Osteocyte (in vitro differentiated cells): ENCODE results near the gene RAD23B. TPM values are rescaled to one million over a fixed set of nuclear protein-coding genes. Genes with fewer than 3 reads are reported as not detected.

Experiments
- DNase-seq: peaks from one replicate; pipeline ENCODE4 v3.0.0; 2021; ENCODE audit warnings: mixed read lengths; ENCODE audit not compliant: unreplicated experiment; ENCODE audit errors: extremely low spot score
- H3K27ac Mint-ChIP-seq: one replicate; pipeline ENCODE4 v1.8.0; 2021; ENCODE audit warnings: mild to moderate bottlenecking, mixed read lengths; ENCODE audit not compliant: unreplicated experiment
- H3K27me3 Mint-ChIP-seq: one replicate; pipeline ENCODE4 v1.8.0; 2021; ENCODE audit warnings: mixed read lengths; ENCODE audit not compliant: unreplicated experiment
- H3K36me3 Mint-ChIP-seq: one replicate; pipeline ENCODE4 v1.8.0; 2021; ENCODE audit warnings: mixed read lengths; ENCODE audit not compliant: unreplicated experiment
- H3K4me1 Mint-ChIP-seq: one replicate; pipeline ENCODE4 v1.8.0; 2021; ENCODE audit warnings: mixed read lengths; ENCODE audit not compliant: unreplicated experiment
- H3K4me3 Mint-ChIP-seq: one replicate; pipeline ENCODE4 v1.8.0; 2021; ENCODE audit warnings: mild to moderate bottlenecking, moderate library complexity, mixed read lengths; ENCODE audit not compliant: unreplicated experiment
- H3K9me3 Mint-ChIP-seq: one replicate; pipeline ENCODE4 v1.8.0; 2021; ENCODE audit warnings: mixed read lengths; ENCODE audit not compliant: unreplicated experiment
- total RNA-seq: library from RNA; stranded (reverse); gene quantifications from 2 replicates; pipeline ENCODE4 v1.2.1, GENCODE V29; 2021
- TF ChIP-seq, protein P1 (sequence below): fragments of 200-600 bp; sonication (generic); IDR thresholded peaks from 2 replicates; pipeline ENCODE4 v1.5.0; 2021; ENCODE audit warnings: antibody characterized with exemption, mild to moderate bottlenecking, moderate library complexity

RAD23B gene
- total RNA-seq, 1 donor from 2014 or later: 125 TPM

DNA sequence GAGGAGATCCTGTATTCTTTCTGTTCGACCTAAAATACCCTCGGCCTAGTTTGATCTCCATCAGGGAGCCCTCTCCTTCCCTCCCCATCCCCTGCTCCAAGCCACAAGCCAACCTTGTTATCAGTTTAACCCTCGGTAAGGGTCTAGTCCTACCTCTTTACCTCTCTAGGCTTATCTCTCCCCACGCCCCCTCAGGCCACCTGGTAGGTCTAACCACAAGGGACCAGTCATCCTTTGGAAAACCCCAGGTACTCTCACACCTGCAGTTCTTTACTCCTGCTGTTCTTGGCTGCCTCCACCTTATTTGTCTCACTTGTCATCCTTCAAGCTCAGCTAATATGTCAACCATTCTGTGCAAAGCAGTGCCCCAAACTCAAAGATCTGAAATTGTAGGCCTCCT, 78.7 kb downstream of the RAD23B start:
- no peaks in the 10 kb centered on the region for H3K9me3 Mint-ChIP-seq
- no peak overlapping the region for H3K27ac Mint-ChIP-seq
- DNase-seq: no peak
- TF ChIP-seq, protein P1, sequence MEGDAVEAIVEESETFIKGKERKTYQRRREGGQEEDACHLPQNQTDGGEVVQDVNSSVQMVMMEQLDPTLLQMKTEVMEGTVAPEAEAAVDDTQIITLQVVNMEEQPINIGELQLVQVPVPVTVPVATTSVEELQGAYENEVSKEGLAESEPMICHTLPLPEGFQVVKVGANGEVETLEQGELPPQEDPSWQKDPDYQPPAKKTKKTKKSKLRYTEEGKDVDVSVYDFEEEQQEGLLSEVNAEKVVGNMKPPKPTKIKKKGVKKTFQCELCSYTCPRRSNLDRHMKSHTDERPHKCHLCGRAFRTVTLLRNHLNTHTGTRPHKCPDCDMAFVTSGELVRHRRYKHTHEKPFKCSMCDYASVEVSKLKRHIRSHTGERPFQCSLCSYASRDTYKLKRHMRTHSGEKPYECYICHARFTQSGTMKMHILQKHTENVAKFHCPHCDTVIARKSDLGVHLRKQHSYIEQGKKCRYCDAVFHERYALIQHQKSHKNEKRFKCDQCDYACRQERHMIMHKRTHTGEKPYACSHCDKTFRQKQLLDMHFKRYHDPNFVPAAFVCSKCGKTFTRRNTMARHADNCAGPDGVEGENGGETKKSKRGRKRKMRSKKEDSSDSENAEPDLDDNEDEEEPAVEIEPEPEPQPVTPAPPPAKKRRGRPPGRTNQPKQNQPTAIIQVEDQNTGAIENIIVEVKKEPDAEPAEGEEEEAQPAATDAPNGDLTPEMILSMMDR: no peak
- no peak overlapping the region for H3K4me3 Mint-ChIP-seq
- H3K36me3 Mint-ChIP-seq: no peaks in the 10 kb centered on the region
- H3K27me3 Mint-ChIP-seq: no peaks in the 10 kb centered on the region
- H3K4me1 Mint-ChIP-seq: peaks cover 13% of the 10 kb centered on the region

DNA sequence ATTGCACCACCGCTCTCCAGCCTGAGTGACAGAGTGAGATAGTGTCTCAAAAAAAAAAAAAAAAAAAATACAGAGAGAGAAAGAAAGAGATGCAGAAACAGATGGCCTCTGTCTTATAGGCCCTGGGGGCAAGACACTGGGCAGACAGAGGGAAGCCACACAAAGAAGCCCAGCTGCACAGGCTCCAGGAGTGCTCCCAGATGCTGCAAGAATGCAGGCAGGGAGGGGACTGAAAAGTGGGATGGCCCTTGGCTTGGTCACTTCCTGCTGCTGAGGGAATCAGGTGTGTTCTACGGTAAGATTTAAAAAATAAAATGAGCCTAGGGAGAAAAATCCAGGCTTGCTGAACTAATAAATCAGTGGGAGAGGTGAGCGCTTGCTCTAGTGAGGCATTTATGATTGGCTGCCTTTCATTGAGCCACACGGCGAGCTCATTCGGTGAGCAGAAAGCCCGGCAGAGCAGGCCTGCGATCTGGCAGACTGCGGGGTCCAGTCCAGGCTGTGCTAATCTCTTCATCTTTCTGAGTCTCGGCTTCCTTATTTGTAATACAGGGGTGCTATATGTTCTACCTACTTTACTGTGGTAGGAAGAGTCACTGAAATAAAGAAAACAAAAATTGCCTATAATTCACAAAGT, 80.6 kb downstream of the RAD23B start:
- Mint-ChIP-seq H3K4me3 (no peak overlapping the region), H3K27me3 (no peaks in the 10 kb centered on the region), H3K36me3 (no peaks in the 10 kb centered on the region), H3K9me3 (no peaks in the 10 kb centered on the region), H3K27ac (no peak overlapping the region), H3K4me1 (peaks cover 13% of the 10 kb centered on the region)
- DNase-seq: no peak
- TF ChIP-seq, protein P1: no peak

DNA sequence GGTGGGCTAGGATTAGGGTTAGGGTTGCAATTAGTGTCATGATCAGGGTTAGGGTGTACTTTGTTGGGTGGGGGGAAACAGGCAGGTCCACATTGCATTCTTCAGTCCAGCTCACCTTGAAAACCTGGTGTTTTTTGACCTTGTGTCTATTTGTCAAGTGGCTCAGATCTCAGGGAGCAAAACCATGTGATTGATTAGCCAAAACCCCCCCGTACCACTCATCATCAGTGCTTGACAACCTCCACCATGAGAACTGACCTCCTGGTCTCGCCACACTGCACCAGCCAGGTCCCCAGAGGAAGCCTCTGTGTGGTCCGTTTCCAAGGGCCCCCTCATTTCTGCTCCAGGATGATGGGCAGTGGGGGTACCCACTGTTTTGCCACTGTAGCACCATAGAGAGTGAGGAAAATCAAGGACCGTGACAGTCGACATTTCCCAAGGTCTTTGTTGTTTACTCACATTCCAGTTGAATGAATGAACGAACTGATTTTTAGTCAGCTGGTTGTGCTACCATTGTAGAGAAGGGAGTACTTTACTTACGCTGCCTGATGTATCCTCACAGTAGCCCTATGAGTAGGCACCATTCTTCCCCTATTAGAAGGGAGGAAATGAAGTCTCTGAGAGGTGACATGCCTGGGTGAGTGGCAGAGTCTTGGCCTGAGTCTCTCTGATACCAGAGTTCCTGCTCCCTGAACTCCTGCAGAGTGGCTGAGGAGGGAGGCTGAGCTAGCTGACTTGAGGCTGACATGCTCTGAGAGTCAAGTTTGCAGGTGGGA, 84.8 kb downstream of the RAD23B start:
- H3K4me3 Mint-ChIP-seq: no peak overlapping the region
- TF ChIP-seq, protein P1: no peak
- H3K36me3 Mint-ChIP-seq: no peaks in the 10 kb centered on the region
- DNase-seq: no peak
- H3K9me3 Mint-ChIP-seq: no peaks in the 10 kb centered on the region
- H3K4me1 Mint-ChIP-seq: peaks cover 8% of the 10 kb centered on the region
- H3K27ac Mint-ChIP-seq: no peak overlapping the region
- H3K27me3 Mint-ChIP-seq: peaks cover 14% of the 10 kb centered on the region

DNA sequence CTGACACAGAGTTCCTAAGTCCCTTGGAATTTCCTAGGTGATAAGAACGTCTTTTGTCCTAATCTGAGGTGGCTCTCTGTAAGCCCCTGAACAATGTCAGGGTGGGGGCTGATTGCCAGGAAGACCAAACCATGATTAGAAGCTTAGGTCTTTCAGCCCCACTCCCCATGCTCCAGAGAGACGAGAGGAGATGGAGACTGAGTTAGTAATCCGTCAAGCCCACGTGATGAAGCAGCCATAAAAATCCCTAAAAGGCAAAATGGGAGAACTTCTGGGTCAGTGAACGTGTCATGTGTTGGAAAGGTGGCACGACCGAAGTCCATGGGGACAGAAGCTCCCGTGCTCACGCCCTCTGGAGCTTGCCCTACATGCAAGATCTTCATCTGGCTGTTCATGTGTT, 85.6 kb downstream of the RAD23B start:
- peaks cover 4% of the 10 kb centered on the region for H3K4me1 Mint-ChIP-seq
- no peaks in the 10 kb centered on the region for H3K9me3 Mint-ChIP-seq
- no peak for DNase-seq
- TF ChIP-seq, protein P1: no peak
- no peaks in the 10 kb centered on the region for H3K36me3 Mint-ChIP-seq
- no peak overlapping the region for H3K4me3 Mint-ChIP-seq
- peaks cover 17% of the 10 kb centered on the region for H3K27me3 Mint-ChIP-seq
- no peak overlapping the region for H3K27ac Mint-ChIP-seq

DNA sequence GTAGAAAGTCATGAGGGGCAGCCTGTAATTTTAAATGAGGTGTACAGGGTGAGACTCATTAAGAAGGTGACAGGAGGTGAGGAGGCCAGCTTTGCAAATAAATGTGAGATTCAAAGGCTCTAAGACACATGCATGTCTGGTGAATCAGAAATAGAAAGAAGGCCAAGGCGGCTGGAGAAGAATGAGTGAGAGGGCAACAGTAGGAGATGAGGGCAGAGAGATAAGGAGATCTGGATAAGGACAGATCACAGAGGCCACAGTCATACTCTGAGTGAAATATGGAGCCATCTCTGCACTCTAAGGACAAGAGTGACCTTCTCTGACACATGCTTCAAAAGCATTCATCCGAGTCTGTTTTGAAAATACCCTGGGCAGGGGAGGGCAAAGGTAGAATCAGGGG, 90.7 kb downstream of the RAD23B start:
- TF ChIP-seq, protein P1: no peak
- Mint-ChIP-seq H3K9me3 (no peaks in the 10 kb centered on the region), H3K4me3 (no peak overlapping the region), H3K27me3 (peaks cover 19% of the 10 kb centered on the region), H3K27ac (no peak overlapping the region), H3K4me1 (no peaks in the 10 kb centered on the region), H3K36me3 (no peaks in the 10 kb centered on the region)
- DNase-seq: no peak
